CD1c-positive myeloid dendritic cell (primary cell): Measurements from ENCODE around the gene RGCC.
"Not testable (repeated sequence)": the region's sequence is repeated elsewhere in the genome, so short reads cannot be mapped to it uniquely, and the experiment has no call there.

Experiments
- DNase-seq: peaks from one replicate; pipeline ENCODE4 v3.0.0-alpha.2; 2016; ENCODE audit errors: extremely low spot score

Gene RGCC

DNA sequence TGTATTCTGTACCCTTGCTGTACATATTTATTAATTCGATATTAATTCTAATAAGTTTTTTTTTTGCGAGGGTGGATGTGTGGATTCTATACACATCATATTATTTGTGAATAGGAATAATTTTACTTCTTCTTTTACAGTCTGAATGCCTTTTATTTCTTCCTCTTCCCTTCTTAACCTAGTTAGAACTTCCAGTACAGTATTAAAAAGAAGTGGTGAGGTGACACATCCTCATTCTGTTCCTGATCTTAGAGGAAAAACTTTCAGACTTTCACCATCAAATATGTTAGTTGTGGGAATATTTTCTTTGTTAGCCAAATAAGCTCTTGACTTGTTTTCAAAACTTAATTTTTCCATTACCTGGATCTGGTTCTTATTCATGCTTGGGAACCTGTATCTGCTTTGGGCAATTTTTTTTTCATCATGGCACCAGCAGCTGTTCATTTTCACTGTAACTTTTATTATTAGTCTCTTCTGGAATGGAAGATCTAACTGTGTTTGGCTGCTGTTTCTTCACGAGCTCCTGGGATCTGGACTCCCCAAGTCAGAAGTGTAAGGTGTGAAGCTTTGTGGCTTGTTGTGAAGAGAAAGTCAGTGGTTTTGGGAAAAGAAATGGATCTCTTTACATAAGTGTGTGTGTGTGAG is 33.1 kb downstream of the RGCC start:
- peak; percentile 69 for DNase-seq

DNA sequence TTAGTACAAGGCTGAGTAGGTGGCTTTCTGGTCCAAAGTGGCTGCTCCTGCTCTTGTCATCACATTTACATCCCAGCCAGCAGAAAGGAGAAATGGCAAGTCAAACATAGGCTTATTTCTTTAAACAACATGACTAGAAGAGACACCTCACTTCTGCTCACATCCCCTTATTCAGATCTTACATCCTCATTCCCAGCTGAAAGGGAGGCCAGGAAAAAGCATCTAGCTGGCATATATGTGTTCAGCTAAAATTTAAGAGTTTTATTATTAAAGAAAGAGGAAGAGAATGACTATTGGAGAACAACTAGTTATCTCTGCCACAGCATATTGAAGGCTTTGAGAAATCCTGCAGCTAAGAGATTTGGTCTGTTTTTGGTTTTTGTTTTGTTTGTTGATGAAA is 34.1 kb downstream of the RGCC start:
- DNase-seq, result peak; percentile 85

DNA sequence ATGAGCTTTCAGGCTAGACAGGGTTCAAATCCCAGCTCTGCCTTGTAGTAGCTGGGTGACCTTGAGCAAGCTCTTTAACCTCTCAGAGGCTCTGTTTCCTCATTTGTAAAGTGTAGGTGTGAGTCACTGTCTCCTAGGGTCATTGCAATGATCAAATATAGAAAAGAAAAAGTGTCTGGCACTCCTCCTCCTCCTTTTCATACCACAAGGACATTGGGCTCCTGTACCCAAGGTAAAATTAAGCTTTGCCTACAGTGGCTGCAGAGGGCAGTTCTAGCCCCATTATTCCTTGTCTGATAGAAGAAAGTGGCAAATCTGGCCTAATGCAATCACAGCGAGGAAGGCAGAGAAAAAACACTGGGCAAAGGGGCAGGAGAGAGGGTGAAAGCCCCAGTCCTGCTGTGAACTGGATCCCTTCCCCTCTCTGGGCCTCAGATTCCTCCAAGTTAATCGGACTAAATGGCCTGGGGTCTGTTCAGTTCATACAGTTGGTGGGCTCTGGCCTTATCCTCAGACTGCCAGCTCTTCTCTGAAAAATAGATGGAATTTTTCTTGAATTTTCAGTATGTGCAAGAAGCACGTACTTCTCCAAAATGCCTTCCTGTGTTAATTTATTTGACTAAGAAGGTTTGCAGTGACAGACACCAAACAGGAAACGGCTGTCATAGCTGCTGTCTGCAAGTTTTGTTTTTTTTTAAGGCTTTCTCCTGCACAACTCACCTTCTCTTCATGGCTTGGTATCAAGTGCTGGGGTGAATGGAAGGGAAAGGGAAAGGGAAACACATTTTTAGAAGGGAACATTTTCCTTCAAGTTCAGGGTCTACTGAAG is 35.3 kb downstream of the RGCC start:
- peak; percentile 77 for DNase-seq

GRCh38 chr13:41494202-41494601 is 36.9 kb downstream of the RGCC start:
- no peak for DNase-seq

GRCh38 chr13:41495044-41495443 is 37.7 kb downstream of the RGCC start:
- no peak for DNase-seq

DNA sequence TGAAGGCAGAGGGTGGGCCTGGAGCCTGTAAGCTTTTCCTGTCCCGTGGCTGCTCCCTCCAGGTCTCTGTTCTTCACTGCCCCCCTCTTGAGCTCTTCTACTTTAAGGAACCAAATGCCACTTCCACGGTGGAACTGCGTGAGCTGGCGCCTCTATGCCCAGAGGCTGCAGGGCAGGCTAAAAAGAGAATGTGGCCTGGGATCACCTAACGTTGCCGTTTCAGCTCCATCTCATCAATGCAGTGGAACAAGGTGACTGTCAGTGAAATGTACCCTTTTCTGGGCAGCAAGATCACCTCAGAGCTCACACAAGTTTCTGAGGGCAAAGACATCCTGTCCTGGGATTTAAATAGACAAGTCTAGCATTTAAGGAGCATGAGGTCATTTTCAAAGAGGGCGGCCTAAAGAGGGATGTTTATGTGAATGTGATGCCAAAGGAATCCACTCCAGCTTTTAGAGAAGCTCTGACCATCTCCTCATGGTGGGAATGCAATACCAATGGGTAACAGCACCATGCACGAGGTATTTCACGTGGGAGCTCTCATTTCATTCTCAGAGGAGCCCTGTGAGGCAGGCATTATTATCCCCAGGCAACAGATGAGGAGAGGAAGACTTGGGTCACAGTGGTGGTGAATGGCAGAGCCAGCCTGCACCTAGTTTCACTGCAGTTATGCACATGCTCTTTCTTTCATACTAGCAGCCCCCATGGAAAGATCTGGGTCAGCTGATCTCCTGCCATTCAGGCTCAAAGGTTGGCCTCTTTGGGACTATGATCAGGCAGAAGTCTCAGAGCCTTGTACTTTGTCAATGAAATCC is 39.3 kb downstream of the RGCC start:
- DNase-seq, result no peak

DNA sequence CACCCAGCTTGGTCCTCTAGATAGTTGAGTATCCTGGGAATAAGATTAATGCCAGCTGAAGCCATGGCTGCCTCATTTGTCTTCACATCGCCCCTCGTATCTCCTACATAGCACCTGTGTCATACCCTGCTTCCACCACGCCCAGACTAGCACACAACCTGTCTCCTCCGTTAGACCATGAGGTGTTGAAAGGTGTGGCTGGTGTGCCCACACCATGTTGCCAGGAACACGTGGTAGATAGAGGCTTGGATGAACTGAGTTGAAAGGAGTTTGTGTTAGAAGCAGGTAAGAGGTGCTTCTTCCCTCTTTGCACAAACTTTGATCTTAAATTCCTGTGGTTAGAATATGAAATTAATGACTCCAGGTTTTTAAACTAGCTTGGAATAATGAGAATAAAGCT is 40.1 kb downstream of the RGCC start:
- DNase-seq, result no peak

GRCh38 chr13:41499452-41499851 is 42.1 kb downstream of the RGCC start:
- DNase-seq, result no peak

- DNase-seq, result no peak
Measured at GRCh38 chr13:41500511-41500910, 43.2 kb downstream of the RGCC start.

DNA sequence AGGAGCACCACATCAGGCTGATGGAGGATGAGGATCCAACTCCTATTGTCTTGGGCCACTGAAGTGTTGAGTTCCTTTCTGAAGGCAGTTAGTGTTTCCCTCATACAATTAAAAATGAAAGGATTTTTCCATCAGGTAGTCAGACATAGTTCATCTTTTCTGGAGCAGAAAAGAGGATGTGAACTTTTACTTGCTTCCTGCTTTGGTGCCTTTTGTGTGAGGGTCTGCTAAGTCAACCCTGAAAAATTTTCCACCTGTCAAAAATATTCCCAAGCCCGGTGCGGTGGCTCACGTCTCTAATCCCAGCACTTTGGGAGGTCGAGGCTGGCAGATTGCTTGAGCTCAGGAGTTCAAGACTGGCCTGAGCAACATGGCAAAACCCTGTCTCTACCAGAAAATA is 43.9 kb downstream of the RGCC start:
- peak; percentile 29 for DNase-seq

DNA sequence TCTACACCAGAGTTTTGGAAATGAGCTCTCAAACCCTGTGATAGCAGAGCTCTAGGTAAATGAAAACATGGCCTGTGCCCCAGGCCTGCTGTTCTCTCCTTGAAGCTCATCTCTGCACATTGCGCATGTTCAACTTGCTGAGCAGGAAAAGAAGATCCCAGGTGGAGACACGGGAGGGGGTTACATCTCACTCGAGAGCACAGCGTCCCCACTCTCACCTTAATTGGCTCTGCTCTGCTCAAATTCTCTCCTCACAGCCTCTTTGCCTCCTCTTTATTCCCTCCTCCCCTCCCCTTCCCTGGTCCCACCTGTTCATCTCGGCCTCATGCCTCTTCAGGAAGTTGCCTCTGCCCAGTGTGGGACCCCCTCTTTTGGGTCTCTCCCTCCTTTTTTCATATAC is 44.7 kb downstream of the RGCC start:
- DNase-seq, result no peak

GRCh38 chr13:41502673-41503072 is 45.3 kb downstream of the RGCC start:
- DNase-seq, result no peak

DNA sequence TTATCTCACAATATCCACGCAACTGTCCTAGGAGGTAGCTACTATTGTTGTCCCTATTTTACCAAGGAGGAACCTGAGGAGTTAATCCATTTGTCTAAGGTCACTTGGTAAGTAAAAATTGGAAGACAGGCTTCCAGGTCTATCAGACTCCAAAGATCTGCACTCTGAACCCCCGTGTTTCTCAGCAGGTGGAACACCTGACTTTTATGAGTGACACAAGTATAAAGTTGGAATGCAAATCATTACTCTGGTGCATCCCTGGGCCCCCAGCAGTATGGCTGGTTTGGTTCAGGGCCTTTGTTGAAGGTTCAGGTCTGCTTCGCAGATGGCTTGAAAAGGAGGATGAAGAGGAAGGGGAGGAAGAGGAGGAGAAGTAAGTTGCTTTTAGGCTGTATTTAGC is 46.0 kb downstream of the RGCC start:
- no peak for DNase-seq

GRCh38 chr13:41504657-41505056 is 47.3 kb downstream of the RGCC start:
- DNase-seq, result not testable (repeated sequence)

DNA sequence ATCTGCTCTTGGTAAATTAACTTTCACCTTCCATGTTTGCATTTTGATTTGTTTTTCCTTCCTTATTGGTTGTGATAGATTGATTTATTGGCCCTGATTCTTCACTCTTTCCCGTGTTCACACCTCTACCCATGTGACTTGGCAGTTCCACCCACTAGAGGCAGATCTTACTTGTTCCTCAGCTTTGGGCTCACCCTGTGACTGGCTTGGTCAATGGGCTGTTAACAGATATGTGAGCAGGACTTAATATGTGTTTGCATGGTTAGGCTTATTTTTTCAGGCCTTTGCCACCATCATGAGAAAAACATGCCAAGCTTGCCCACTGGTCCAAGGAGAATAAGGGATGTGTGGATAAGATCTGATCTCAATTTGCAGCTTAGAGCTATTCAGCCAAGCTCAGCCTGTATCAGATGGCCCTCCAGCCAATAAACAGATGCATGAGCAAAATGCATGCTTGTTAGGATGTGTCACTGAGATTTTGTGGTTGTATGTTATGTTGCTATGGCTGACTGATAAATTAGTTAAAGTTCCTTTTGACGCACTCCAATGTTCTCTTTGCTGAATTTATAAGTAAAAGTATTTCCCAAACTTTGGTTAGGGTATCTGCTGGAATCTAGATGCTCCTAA is 48.0 kb downstream of the RGCC start:
- DNase-seq, result no peak

- no peak for DNase-seq
Measured at GRCh38 chr13:41506312-41506711, 49.0 kb downstream of the RGCC start.

GRCh38 chr13:41509971-41510370 is 52.6 kb downstream of the RGCC start:
- no peak for DNase-seq

- no peak for DNase-seq
Measured at GRCh38 chr13:41511827-41512226, 54.5 kb downstream of the RGCC start.

DNA sequence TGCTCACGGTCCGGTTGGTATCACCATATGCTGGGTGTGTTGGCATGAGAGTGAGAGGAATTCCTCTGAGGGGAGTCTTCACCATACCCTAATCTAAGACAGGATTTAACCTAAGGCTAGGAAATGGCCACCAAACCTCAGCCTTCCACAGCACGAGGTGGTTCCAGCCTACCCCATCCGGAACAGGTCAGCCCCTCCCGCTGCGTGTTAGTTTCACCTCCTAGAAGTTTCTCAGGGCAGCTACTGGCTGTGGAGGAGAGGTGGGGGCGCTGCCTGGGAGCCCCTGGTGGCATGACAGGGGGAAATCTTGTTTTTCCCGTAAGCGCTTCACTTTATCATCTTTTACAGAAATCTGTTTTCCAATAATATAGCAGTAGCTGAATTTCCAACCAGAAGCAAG is 55.1 kb downstream of the RGCC start:
- peak; percentile 60 for DNase-seq

- DNase-seq, result no peak
Measured at GRCh38 chr13:41513600-41513999, 56.2 kb downstream of the RGCC start.

- no peak for DNase-seq
Measured at GRCh38 chr13:41514853-41515395, 57.6 kb downstream of the RGCC start.
